Muscle of back (tissue), 11 donors: ENCODE results near the gene RAPGEF6. TPM values are rescaled to one million over a fixed set of nuclear protein-coding genes. Genes with fewer than 3 reads are reported as not detected.
"Not testable (repeated sequence)": the region's sequence is repeated elsewhere in the genome, so short reads cannot be mapped to it uniquely, and the experiment has no call there.

Experiments used
- DNase-seq, 3 donors: peaks; one replicate each; pipeline versions ENCODE4 v3.0.0 to v3.0.0-alpha.2; 2013
- polyA plus RNA-seq, 10 donors: library from polyadenylated mRNA; unstranded; fragments of 120-200 nt; gene quantifications; one replicate each; pipeline ENCODE4 v1.2.1, GENCODE V29; 2013; ENCODE audit not compliant: insufficient read length in 10 of 10

The RAPGEF6 gene
- polyA plus RNA-seq, 10 donors, result 6.0 to 12.1 (median 9.7) TPM

DNA sequence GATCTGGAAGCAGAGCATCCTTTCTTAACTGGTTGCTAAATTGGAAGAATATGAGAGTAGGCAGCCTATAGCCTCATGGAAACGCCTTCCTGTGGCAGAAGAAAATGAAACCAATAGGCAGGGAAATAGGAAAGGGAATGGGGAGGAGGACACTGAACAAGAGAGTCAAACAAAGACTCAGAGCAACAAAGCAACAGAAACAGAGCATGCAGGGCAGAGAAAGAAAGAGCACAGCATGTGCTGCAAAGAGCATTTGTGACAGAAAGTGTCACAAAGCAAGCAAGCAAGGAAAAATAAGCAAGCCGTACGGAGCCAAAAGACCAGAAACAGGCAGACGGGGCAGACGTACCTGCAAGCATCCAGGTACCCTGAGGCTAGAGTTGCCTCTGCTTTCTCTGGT, 123.1 kb downstream of the RAPGEF6 start:
- DNase-seq, result no peak

DNA sequence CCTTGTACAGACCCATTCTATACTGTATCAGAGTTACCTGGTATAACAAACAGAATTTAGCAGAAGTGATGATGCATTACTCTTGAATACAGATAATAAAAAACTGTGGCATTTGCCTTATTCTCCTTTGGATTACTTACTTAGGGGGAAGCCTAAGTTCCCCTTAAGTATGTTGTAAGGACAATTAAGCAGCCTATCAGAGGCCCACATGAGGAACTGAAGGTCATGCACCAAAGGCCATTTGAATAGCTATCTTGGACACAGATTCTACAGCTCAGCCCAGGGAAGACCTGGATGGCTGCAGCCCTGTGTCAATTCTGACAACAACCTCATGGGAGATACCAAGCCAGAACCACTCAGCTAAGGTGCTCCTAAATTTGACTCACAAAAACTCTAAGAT, 125.2 kb downstream of the RAPGEF6 start:
- DNase-seq, result no peak

DNA sequence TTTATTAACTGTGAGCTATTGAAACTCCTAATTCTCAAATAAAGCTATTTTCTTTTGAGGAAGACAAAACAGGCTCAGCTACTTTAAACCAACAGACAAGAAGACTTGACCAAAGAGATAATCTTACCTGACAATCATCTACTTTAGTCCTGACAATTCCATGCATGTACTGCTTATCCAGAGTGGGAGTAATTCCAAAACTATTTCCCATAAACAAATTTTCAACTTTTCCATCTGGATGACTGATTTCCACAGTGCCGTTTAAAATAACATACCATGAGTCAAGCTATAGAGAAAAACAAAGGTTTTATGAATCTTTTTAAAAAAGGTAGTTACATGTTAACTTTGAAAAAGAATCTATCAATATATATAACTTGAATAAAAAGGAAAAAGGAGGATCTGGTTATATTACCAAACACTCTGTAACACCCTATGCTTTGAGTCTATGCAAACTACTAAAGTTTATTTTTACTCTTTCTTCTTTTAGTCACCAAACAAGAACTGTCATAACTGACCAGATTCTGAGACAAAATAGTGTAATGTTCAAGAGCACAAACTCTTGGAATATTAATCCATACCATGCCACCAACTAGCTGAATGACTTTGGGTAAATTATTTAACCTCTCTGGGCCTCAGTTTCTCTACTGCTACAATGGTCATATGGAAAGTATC, 129.7 kb downstream of the RAPGEF6 start:
- no peak for DNase-seq

DNA sequence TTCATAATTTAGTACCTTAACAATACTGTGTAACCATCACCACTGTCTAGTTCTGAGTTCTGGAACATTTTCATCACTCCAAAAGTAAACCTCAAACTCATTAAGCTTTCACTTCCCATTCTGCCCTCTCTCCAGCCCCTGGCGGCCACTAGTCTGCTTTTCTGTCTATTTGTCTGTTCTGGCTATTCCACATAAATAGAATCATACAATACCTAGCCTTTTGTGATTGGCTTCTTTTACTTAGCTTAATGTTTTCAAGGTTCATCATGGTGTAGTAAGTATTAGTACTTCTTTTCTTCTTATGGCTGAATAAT, 138.7 kb downstream of the RAPGEF6 start:
- DNase-seq, result peak in 1 of 3 donors; percentile 11

DNA sequence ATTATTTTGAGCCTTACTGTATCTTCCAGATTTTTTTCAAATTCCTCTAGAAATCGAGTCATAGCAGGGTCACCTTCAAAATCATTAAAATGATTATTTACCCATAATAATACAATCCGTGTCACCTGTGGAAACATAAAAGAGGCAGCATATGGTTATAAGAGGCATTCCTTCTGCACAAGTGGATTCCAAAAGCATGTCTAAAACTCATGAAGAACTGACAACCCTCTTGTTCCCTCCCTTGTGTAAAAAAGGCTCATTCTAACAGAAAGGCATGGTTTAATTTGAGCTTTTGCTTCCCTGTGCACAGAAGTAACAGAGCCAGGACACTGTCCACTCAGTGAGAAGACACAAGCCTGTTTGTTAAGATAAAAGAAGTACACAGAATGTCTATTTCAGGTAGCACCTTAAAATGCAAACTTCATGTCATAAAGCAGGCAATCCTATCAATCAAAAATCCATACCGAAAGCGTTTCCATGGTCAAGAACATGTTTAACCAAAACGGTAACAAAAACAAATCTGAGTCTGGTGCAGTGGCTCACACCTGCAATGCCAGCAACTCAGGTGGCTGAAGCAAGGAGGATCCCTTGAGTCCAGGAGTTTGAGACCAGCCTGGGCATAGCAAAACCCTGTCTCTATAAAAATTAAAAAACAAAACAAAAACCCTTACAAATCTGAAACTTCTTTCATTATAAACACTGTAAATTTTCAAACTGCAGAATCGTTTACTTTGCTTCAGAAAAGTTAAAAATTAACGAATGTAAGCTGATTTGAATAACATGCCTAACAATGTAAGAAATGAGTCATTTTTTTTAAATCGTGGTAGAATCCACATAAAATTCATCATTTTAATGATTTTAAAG, 139.3 kb downstream of the RAPGEF6 start:
- no peak for DNase-seq

DNA sequence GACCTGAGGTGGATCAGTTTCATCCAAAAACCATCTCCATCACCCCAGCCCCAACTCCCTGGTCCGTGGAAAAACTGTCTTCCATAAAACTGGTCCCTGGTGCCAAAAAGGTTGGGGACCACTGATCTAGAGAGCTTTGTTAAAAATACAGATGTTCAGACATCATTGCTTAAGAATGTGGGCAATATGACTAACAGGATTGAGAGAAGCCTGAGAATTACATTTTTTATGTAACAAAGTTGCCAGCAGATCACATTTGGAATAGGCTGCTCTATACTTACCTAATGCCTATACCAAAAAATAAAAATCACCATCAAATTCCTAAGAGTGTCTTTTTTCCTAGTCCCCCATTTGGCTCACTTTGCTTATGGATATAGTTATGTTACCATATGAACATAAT, 143.3 kb downstream of the RAPGEF6 start:
- DNase-seq, result no peak

DNA sequence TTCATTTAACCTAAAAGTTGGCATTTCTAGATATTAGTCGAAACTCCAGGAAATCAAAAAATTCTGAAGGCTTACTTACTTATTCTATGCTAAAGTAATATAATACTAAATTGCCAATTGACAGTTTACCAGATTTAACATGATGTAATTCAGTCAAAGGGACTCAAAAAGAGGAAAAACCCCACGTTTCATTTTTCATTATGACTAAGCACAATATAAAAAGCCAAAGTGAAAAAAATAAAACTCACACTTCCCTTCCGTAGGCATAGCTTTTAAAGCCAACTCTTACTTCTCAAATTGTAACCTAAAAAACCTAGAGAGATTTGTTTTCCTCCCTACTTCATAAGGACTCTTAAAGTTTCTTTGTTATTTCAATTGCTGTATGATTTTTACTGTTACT, 146.6 kb downstream of the RAPGEF6 start:
- peak in 2 of 3 donors; percentile 6 to 16 for DNase-seq

DNA sequence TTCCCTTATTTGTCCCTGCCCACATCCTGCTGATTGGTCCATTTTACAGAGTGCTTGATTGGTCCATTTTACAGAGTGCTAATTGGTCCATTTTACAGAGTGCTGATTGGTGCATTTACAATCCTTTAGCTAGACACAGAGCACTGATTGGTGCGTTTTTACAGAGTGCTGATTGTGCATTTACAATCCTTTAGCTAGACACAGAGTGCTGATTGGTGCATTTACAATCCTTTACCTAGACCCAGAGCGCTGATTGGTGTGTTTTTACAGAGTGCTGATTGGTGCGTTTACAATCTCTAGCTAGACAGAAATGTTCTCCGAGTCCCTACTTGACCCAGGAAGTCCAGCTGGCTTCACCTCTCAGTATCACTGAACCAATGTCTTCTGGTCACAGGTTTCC, 147.7 kb downstream of the RAPGEF6 start:
- DNase-seq, result not testable (repeated sequence)

DNA sequence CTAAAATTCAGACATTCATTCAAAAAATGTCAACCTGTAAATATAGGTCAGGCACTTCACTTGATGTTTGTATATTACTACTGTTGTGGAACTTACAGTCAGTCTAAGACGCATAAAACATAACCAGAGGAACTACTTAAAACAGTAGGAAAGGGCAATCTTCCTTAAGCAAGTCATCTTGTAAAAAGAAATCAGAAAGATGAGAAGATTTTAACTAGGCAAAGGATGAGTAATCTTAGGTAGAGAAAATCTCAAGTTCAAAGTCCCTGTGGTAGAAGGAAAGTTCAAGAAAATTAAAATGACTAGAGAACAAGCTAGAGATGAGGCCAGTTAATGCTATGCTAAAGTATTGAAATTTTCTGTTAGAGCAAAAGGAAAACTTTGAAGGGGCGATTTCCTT, 152.4 kb downstream of the RAPGEF6 start:
- no peak for DNase-seq

DNA sequence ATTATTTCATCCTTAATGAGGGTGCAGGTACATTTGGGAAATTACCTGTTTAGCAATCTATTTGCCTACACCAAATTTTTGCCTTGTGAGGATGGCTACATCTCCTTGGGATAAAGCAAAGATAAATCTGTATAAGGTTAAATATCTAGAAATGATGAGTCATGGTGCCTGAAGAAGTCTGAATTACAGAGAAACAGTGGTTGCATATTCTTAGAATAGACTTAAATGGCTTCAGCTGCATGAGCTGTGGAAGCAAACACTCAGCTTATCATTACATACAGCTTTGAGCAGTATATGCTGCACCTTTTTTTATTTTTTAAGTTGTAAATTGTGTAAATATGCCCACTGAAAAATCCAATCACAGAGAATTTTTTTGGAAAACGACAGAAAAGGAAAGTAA, 153.5 kb downstream of the RAPGEF6 start:
- DNase-seq, result no peak

DNA sequence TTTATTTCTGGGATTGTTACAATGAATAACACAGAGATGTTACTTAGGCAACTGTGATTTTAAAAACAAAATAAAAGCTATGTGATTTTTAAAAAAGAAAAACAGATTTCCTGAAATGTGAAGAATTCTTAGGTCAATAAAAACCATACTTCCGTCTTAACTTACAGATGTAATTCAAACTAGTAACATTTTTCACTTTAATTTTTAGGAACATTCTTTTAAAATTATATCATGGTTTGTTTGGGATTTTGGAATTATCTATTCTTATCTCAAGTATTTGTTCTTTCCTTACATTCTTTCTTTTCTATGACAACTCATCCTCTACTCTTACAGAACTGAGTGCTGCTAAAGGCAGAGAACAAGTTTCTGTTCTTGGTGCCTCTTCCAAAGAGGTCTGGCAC, 159.5 kb downstream of the RAPGEF6 start:
- peak; percentile 10 to 41 (median 17) for DNase-seq

DNA sequence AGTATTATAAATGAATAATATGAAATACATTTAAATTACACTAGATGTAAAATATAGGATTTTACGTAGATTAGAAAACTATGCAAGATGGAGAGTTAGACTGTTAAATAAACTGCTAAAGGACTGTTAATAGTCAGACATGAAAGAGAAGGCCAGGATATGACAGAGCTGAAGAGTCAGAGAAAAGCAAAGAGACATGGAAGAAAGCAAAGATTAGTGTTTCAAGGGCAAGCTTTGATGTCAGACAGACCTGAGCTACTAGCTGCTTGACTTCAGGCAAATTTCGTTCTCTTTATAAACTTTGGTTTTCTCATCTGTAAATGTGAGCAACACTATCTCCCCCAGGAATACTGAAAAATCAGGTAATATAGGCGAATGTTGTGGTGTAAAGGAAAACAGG, 161.3 kb downstream of the RAPGEF6 start:
- no peak for DNase-seq

DNA sequence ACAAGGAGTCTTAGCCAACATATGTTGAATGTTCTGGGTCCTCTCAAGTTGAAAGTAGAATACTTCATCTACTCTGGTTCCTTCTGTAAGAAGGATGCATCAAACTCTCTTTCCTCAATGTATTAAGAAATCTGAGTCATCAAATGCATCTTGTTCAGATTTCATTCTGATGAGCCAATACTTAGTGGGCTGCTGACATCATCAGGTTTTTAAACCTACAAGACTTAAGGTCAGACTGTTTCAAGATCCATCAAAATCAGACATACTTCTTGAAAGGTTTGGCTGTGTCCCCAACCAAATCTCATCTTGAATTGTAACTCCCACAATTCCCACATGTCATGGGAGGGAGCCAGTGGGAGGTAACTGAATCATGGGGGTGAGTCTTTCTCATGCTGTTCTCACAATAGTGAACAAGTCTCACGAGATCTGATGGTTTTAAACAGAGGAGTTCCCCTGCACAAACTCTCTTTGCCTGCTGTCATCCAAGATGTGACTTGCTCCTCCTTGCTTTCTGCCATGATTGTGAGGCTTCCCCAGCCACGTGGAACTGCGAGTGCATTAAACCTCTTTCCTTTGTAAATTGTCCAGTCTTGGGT, 168.8 kb downstream of the RAPGEF6 start:
- DNase-seq, result peak in 1 of 3 donors; percentile 62

DNA sequence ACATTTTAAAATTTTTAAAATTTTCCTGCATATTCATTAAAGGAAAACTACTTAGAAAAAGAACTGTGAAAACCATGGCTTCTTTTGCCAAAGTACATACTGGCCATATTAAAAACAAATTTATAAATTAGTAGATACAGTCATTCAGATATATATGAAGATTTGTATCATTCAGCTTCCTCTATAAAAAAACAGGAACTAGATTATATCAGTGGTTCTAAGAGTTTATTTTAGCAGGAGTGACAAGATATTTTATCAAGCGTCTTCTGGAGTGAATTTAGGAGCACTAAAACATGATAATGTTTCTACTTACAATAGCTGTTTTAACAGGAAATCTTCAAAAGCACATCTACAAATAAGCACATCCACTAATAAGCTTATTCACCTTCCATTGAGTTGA, 171.4 kb downstream of the RAPGEF6 start:
- DNase-seq, result no peak

DNA sequence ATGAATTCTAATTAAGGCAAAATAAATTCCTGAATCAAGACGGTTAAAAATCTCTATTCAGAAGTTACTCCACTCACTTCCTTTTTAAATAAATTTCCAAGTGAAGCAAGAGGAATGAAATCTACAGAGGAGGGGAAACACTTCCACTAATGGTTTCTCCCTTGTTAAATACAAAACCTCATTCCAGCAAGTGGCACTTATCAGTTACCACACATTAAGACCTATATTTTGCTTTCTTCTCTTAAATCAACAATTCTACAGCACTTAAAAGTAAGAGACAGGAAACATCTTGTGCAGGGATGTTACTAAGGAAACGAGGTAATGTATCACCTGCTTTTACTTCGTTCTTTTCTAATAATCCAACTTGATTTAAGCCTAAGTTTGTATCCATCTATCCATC, 172.6 kb downstream of the RAPGEF6 start:
- DNase-seq, result no peak

DNA sequence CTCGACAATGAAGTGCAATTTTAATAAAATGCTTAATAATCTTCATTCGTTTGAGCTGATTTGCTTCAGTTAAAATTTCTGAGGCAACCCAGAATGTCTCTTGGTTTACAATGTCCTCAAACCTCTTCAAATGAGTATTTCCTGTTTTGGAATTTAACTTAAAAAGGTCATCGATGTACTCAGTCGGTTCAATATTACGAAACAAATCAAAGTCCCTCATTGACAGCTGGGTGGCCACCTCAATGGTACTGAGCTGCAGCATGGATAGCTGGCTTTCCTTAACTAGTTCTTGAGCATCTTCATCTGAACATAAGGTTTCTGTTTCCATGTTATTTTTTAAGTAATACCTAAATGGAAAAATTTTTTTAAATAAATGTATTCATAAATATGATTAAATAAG, 173.3 kb downstream of the RAPGEF6 start:
- no peak for DNase-seq

DNA sequence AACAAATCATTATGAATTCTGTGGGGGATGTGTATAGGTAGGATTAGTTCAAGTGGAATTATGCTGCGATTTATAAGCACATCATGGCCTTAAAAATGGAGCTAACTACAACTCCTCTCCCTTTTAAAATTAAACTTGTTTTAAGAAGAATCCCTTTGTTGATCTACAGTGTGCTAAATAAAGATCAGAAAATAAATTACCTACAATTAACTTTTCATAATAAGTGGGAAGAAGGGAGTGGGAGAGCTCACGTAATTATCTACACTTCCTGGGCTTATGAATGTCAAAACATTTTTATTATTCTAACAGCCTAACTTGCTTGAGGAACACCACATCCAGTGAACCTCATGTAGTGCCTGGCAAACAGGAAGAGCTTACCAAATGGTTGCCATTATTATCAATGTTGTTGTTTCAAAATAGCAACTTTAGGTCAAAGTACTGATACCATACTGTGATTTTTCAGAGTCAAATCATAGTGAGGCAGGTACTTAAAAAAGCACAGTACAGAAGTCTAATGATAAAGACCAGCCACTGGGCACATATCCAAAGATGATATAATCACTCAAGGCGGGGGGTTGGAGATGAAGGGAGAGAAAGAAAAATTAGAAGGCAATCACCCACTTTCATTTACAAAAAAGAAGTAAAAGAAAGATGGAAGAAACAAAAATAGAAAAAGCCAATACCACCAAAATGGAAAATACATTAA, 174.0 kb downstream of the RAPGEF6 start:
- no peak for DNase-seq

DNA sequence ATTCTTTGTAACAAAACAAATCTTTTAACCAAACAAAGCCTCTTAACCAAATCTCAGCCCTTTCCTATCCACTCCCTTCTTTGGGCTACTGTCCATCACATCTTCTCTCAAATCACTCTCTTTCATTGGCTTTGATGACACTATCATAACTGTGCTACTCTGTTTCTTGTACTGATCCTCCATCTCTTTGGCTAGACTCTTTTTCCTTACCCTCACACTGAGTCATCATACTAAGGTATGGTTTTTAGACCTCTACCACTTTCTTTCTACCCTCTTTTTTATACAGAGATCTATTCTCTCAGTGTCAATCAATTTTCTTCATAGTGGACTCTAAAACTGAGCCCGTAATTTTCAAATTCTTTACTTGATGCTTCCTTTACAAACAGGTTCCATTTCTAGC, 174.9 kb downstream of the RAPGEF6 start:
- no peak for DNase-seq

DNA sequence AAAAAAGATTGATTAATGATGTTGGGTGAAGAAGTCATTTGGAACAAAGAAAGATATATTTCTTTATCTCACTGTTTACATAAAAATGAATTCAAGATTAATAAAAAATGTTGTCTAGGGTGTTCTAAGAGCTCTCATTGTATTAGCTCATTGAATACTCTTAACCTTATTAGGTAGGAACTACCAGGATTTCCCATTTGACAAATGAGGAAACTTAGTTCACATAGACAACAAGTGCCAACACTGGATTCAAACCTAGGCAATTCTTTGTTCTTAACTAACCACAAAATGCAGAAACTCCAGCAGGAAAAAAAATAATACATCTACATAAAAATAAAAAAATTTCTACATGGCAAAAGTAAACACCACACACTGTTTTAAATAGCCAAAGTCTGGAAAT, 175.8 kb downstream of the RAPGEF6 start:
- DNase-seq, result no peak

DNA sequence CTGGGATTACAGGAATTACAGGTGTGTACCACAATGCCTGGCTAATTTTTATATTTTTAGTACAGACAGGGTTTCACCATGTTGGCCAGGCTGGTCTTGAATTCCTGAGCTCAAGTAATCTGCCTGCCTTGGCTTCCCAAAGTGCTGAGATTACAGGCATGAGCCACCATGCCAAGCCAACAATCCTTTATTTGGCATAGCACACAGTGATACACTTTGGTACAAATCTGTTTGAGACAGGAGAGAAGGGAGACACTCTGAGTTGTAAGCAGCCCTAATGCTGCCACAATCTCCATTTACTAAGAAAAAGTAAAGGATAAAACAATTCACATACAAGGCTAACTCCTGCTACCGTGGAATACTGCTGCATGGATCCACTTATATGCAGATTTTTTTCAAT, 177.8 kb downstream of the RAPGEF6 start:
- no peak for DNase-seq

DNA sequence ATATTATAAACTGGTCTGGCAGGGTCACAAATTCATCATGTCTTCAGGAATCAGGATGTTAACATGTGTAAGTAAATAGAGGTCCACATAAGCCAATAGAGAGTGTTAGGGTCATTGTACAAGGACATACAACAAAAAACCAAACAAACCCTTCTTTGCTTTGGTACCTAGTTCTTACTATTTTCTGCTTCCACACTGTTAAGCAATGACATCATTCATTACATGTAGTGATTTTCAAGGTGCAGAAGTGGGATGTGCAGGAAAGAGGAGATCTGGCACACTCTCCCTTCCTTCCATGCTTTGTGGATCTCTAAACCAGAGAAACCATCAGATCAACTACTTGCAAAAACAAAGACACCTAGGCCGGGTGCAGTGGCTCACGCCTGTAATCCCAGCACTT, 184.1 kb downstream of the RAPGEF6 start:
- no peak for DNase-seq

DNA sequence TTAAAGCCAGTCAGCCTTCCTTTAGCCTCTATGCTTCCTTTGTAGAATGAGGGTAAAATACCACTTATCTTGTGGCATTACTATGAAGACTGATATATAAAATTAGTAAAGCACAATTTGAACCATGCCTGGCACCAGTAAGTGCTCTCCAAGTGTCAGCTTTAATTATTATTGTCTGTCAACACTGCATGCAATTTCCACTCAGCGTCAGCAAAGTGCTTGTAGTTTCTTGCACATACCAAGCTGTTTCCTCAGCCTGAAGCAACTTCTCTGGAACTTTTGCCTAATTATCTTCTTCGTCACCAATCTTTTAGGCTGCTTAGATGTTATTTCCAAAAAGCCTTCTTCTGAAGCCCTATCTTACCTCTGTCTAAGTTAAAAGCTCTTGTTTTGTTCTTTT, 193.8 kb downstream of the RAPGEF6 start:
- no peak for DNase-seq

DNA sequence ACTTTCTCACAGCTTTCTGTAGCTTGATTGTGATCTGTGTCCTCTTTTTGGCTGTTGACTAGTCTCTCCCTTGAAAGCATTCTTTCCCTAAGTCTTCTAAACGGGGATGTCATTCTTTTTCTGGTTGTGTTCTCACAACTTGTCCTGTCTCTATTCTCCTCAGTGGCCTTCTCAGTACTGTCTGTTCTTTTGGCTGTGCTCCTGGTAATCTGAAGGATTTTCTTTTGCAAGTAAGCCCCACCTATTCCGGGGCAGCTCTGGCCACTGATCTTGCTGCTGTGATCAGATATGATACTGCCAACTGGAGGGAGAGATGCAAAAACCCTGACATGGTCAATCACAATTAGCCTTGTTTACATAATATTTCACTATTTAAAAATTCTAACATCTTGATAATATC, 198.9 kb downstream of the RAPGEF6 start:
- DNase-seq, result no peak
